Endothelial cell (in vitro differentiated cells): ENCODE measurements around the gene OBSL1. TPM values are rescaled to one million over a fixed set of nuclear protein-coding genes. Genes with fewer than 3 reads are reported as not detected.

Source experiments
- DNase-seq: peaks from one replicate; pipeline ENCODE4 v3.0.0; 2021; ENCODE audit warnings: low spot score
- H3K27ac Mint-ChIP-seq: one replicate; pipeline ENCODE4 v1.8.0; 2021; ENCODE audit warnings: mixed read lengths, inconsistent platforms; ENCODE audit not compliant: unreplicated experiment
- H3K27me3 Mint-ChIP-seq: one replicate; pipeline ENCODE4 v1.8.0; 2021; ENCODE audit warnings: mild to moderate bottlenecking, moderate library complexity, mixed read lengths, inconsistent platforms; ENCODE audit not compliant: unreplicated experiment
- H3K36me3 Mint-ChIP-seq: one replicate; pipeline ENCODE4 v1.8.0; 2021; ENCODE audit warnings: mild to moderate bottlenecking, low read depth, mixed read lengths, inconsistent platforms; ENCODE audit not compliant: unreplicated experiment
- H3K4me1 Mint-ChIP-seq: one replicate; pipeline ENCODE4 v1.8.0; 2021; ENCODE audit warnings: mild to moderate bottlenecking, mixed read lengths, inconsistent platforms; ENCODE audit not compliant: unreplicated experiment
- H3K4me3 Mint-ChIP-seq: one replicate; pipeline ENCODE4 v1.8.0; 2021; ENCODE audit warnings: mild to moderate bottlenecking, mixed read lengths, inconsistent platforms; ENCODE audit not compliant: unreplicated experiment
- H3K9me3 Mint-ChIP-seq: one replicate; pipeline ENCODE4 v1.8.0; 2021; ENCODE audit warnings: mixed read lengths, inconsistent platforms; ENCODE audit not compliant: unreplicated experiment
- CTCF ChIP-seq: fragments of 200-600 bp; sonication (generic); IDR thresholded peaks from one replicate; pipeline ENCODE4 v1.5.0; 2021; ENCODE audit warnings: antibody characterized with exemption; ENCODE audit not compliant: unreplicated experiment
- total RNA-seq: library from RNA; stranded (reverse); fragmentation: NEBNext Ultra II Directional; extraction: Animal tissue kit (Norgen Biotek cat#: 25700); gene quantifications from one replicate; pipeline ENCODE4 v1.2.1, GENCODE V29; 2021; ENCODE audit not compliant: unreplicated experiment

Gene OBSL1
- total RNA-seq, 1 donor from 2014 or later: 53.4 TPM

- no peak overlapping the region for H3K4me3 Mint-ChIP-seq
- peak overlapping the region; percentile 24 for H3K27ac Mint-ChIP-seq
Observed at GRCh38 chr2:219538504-219538951, 32.8 kb downstream of the OBSL1 start.

GRCh38 chr2:219537657-219538488 lies 33.5 kb downstream of the OBSL1 start:
- Mint-ChIP-seq H3K4me1 (peaks cover 27% of the 10 kb centered on the region), H3K9me3 (no peaks in the 10 kb centered on the region), H3K36me3 (peaks cover 3% of the 10 kb centered on the region), H3K27me3 (peaks cover 14% of the 10 kb centered on the region), H3K4me3 (no peak overlapping the region), H3K27ac (peak overlapping the region; percentile 42)
- no peak for TF ChIP-seq CTCF
- no peak for DNase-seq

More at GRCh38 chr2:219538504-219538951, 32.8 kb downstream of the OBSL1 start:
- no peak for TF ChIP-seq CTCF
- peaks cover 27% of the 10 kb centered on the region for H3K4me1 Mint-ChIP-seq
- H3K27me3 Mint-ChIP-seq: peaks cover 14% of the 10 kb centered on the region
- H3K9me3 Mint-ChIP-seq: no peaks in the 10 kb centered on the region
- H3K36me3 Mint-ChIP-seq: peaks cover 3% of the 10 kb centered on the region
- DNase-seq: no peak

GRCh38 chr2:219536967-219537366 lies 34.4 kb downstream of the OBSL1 start:
- H3K4me3 Mint-ChIP-seq: no peak overlapping the region
- H3K27me3 Mint-ChIP-seq: peaks cover 13% of the 10 kb centered on the region
- peak overlapping the region; percentile 42 for H3K27ac Mint-ChIP-seq
- H3K4me1 Mint-ChIP-seq: peaks cover 20% of the 10 kb centered on the region
- H3K9me3 Mint-ChIP-seq: no peaks in the 10 kb centered on the region
- DNase-seq: no peak
- no peak for TF ChIP-seq CTCF
- peaks cover 3% of the 10 kb centered on the region for H3K36me3 Mint-ChIP-seq

GRCh38 chr2:219536425-219536824 lies 34.9 kb downstream of the OBSL1 start:
- no peak overlapping the region for H3K4me3 Mint-ChIP-seq
- no peaks in the 10 kb centered on the region for H3K9me3 Mint-ChIP-seq
- peak overlapping the region; percentile 57 for H3K27ac Mint-ChIP-seq
- no peak for DNase-seq
- H3K4me1 Mint-ChIP-seq: peaks cover 20% of the 10 kb centered on the region
- no peak for TF ChIP-seq CTCF
- H3K36me3 Mint-ChIP-seq: peaks cover 3% of the 10 kb centered on the region
- peaks cover 16% of the 10 kb centered on the region for H3K27me3 Mint-ChIP-seq
